ENCODE measurements around the gene DDX6. TPM values are rescaled to one million over a fixed set of nuclear protein-coding genes. Genes with fewer than 3 reads are reported as not detected.

The DDX6 gene
- total RNA-seq, 4 donors from 2014 or later: 73.4 to 125 (median 98.2) TPM

DNA sequence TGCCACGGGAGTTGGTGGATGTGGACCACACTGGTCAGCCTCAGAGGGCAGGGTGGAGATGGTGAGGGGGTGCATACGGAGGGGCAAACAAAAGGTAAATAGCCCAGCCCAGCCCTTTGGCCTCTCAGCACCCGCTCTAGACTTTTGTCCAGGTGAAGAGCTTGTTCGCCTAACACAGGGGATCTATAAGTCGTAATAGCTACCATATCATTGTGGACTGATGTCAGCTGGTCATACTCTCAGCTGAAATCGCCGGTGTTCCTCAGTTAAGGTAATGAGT lies 84.5 kb downstream of the DDX6 start:
- Histone ChIP-seq H3K36me3 (no peaks in the 10 kb centered on the region), H3K27me3 (no peaks in the 10 kb centered on the region), H3K27ac (no peak overlapping the region), H3K9me3 (no peaks in the 10 kb centered on the region), H3K4me3 (no peak overlapping the region), H3K4me1 (no peaks in the 10 kb centered on the region)
- intact Hi-C loops (cut with DNase I; ENCODE audit: low total_unique reads): no loop called here
- TF ChIP-seq, protein P1, sequence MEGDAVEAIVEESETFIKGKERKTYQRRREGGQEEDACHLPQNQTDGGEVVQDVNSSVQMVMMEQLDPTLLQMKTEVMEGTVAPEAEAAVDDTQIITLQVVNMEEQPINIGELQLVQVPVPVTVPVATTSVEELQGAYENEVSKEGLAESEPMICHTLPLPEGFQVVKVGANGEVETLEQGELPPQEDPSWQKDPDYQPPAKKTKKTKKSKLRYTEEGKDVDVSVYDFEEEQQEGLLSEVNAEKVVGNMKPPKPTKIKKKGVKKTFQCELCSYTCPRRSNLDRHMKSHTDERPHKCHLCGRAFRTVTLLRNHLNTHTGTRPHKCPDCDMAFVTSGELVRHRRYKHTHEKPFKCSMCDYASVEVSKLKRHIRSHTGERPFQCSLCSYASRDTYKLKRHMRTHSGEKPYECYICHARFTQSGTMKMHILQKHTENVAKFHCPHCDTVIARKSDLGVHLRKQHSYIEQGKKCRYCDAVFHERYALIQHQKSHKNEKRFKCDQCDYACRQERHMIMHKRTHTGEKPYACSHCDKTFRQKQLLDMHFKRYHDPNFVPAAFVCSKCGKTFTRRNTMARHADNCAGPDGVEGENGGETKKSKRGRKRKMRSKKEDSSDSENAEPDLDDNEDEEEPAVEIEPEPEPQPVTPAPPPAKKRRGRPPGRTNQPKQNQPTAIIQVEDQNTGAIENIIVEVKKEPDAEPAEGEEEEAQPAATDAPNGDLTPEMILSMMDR (IDR thresholded peaks at IDR 0.05 in 4 of 5, conservative IDR thresholded peaks at IDR 0.05 in 1 of 5): no peak
- TF ChIP-seq POLR2A (IDR thresholded peaks at IDR 0.05): no peak
- DNase-seq (no peak), ATAC-seq (no peak)
- in situ Hi-C loops (cut with MboI; ENCODE audit: low sequenced_read_pairs in 4 of 4): no loop called here

DNA sequence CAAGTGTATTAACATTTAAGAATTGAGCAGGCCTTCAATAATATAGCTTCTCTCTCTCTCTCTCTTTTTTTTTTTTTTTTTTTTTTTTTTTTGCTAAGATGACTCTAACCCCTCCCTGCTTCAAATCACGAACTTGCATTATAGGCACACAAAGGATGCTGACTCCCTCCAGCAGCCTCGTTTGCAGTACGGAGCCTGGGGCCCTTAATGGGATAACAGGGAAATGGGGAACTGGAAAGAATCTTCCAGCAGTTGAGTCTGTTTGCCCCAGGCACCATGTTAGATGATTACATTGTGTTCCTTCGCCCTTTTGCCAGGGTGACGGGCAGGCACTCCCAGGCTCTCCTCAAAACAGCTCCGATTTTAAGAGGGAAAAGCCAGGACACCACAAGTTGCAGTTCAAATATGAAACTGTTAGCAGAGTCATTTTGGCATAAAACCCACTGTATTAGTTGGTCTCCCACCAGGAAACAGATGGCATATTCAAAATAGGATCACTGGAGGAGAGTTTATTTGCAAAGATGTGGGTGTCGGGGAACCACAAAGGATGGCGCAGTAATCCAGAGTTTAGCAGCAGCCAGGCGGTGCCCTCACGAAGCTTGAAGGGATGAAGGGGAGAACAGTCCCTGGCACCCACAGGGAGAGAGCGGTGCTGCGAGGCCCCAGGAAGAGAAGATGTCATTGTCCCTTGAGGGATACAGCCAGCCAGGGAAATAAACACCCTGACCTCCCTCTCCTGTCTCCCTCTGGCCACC lies 85.0 kb downstream of the DDX6 start:
- intact Hi-C loops (cut with DNase I; ENCODE audit: low total_unique reads) (no loop called here), in situ Hi-C loops (cut with MboI; ENCODE audit: low sequenced_read_pairs in 4 of 4) (no loop called here)

DNA sequence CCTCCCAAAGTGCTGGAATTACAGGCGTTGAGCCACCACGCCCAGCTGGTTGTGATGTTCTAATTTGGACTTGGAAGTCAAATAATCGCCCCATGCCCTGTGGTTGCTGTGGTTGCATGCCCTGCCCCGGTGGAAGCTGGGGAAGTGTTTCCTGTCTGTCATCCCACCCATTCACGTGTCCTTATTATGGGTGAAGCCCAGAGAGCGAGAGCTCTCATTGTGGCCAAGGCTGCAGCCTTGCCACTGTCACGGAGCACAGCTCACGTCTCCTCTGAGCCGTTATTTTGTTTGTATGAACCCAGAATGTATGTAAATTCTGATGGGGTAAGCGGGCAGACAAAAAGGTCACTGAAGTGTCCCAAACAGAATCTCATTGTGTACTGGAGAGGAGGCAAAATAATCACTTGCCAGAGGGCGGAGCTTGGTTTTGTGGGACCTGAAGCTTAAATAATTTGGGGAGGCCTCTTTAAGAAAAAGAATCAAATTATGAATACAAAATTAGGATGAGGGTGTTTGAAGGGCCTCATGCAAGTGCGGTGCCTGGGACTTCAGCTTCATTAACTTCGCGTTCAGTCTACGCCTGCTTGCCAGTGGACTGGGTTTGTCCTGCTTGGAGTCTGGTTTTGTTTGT lies 85.7 kb downstream of the DDX6 start:
- Histone ChIP-seq H3K9me3 (no peaks in the 10 kb centered on the region), H3K4me3 (no peak overlapping the region), H3K27me3 (no peaks in the 10 kb centered on the region), H3K27ac (no peak overlapping the region), H3K36me3 (no peaks in the 10 kb centered on the region), H3K4me1 (no peaks in the 10 kb centered on the region)
- ATAC-seq: no peak
- in situ Hi-C loops (cut with MboI; ENCODE audit: low sequenced_read_pairs in 4 of 4) (no loop called here), intact Hi-C loops (cut with DNase I; ENCODE audit: low total_unique reads) (no loop called here)
- peak in 1 of 2 donors; percentile 14 for DNase-seq
- TF ChIP-seq POLR2A (IDR thresholded peaks at IDR 0.05): peak in 1 of 2 donors; percentile 9
- TF ChIP-seq, protein P1 (IDR thresholded peaks at IDR 0.05 in 4 of 5, conservative IDR thresholded peaks at IDR 0.05 in 1 of 5): no peak

More for the DNA sequence above, 85.0 kb downstream of the DDX6 start:
- H3K27me3 ChIP-seq: no peaks in the 10 kb centered on the region
- no peak for DNase-seq
- H3K36me3 ChIP-seq: no peaks in the 10 kb centered on the region
- no peak overlapping the region for H3K4me3 ChIP-seq
- H3K9me3 ChIP-seq: no peaks in the 10 kb centered on the region
- no peak for ATAC-seq
- H3K27ac ChIP-seq: no peak overlapping the region
- no peak for TF ChIP-seq POLR2A (IDR thresholded peaks at IDR 0.05)
- TF ChIP-seq, protein P1 (IDR thresholded peaks at IDR 0.05 in 4 of 5, conservative IDR thresholded peaks at IDR 0.05 in 1 of 5): no peak
- no peaks in the 10 kb centered on the region for H3K4me1 ChIP-seq

DNA sequence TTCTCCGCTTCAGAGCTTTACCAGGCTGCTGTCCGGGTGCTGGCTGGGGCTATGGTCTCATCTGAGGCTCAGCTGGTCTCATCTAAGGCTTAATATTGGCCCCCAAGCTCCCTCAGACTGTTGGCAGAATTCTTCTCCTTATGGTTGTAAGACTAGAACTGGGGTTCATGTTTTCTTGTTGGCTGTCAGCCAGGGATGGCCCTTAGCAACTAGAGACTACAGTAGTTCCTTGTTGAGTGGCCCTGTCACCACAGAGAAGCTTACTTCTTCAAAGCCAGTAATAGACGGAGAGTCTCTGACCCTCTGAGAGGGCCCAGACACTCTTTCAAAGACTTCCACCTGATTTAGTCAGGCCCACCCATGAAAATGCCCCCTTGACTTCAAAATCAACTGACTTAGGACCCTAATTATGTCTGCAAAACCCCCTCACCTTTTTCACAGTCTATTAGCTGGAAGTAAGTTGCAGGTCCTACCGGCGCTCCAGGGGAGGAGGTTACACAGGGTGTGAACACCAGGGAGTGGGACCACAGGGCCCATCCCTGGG lies 87.3 kb downstream of the DDX6 start:
- ATAC-seq (no peak), DNase-seq (peak; percentile 28 to 39)
- H3K36me3 ChIP-seq: no peaks in the 10 kb centered on the region
- in situ Hi-C loops (cut with MboI; ENCODE audit: low sequenced_read_pairs in 4 of 4): no loop called here
- H3K27ac ChIP-seq: no peak overlapping the region
- no peak overlapping the region for H3K4me3 ChIP-seq
- H3K4me1 ChIP-seq: no peaks in the 10 kb centered on the region
- TF ChIP-seq, protein P1 (IDR thresholded peaks at IDR 0.05 in 4 of 5, conservative IDR thresholded peaks at IDR 0.05 in 1 of 5): no peak
- no peak for TF ChIP-seq POLR2A (IDR thresholded peaks at IDR 0.05)
- H3K9me3 ChIP-seq: no peaks in the 10 kb centered on the region
- intact Hi-C loops (cut with DNase I; ENCODE audit: low total_unique reads): no loop called here
- H3K27me3 ChIP-seq: no peaks in the 10 kb centered on the region

All from gastrocnemius medialis (tissue), 4 donors.